ENCODE data around the gene TNFAIP8.
A peak's percentile ranks its signal among the peaks of the same experiment; 100 is the strongest.

TNFAIP8 gene

DNA sequence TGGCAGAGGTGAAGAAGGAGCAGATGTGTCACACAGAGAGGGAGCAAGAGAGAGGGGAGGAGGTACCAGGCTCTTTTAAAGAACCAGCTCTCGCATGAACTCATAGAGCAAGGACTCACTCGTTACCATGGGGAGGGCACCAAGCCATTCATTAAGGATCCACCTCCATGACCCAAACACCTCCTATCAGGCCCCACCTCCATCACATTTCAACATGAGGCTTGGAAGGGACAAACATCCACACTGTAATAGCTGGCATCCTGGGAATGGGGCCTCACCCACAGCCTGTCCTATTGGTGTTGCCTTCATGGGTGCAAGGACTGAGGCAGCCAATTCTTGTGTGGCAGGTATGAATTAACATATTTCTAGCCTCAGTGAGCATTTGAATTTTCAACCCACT lies 11.6 kb upstream of the TNFAIP8 start:
- DNase-seq = no peak
- Mint-ChIP-seq H3K4me1 (ENCODE audit: low read depth in 2 of 2) (peaks cover 71 to 89% of the 10 kb centered on the region in 2 donors), H3K27me3 (no peaks in the 10 kb centered on the region), H3K36me3 (ENCODE audit: insufficient read depth) (peaks cover 12% of the 10 kb centered on the region), H3K9me3 (no peaks in the 10 kb centered on the region), H3K4me3 (peak overlapping the region; percentile 57 to 73), H3K27ac (peak overlapping the region; percentile 78 to 81)
- no peak for ATAC-seq (replicated peaks)

GRCh38 chr5:119345861-119346260 lies 10.0 kb upstream of the TNFAIP8 start:
- Mint-ChIP-seq H3K4me1 (ENCODE audit: low read depth in 2 of 2) (peaks cover 69 to 77% of the 10 kb centered on the region in 2 donors), H3K4me3 (peak overlapping the region; percentile 58 to 62), H3K9me3 (no peaks in the 10 kb centered on the region), H3K36me3 (ENCODE audit: insufficient read depth) (peaks cover 7% of the 10 kb centered on the region), H3K27me3 (no peaks in the 10 kb centered on the region), H3K27ac (peak overlapping the region; percentile 32 to 69)
- DNase-seq (no peak), ATAC-seq (replicated peaks) (no peak)

GRCh38 chr5:119346394-119346793 lies 9.4 kb upstream of the TNFAIP8 start:
- Mint-ChIP-seq H3K4me1 (ENCODE audit: low read depth in 2 of 2) (peaks cover 67 to 72% of the 10 kb centered on the region in 2 donors), H3K9me3 (no peaks in the 10 kb centered on the region), H3K4me3 (peak overlapping the region; percentile 58 to 62), H3K27ac (peak overlapping the region in 1 of 2 donors; percentile 32), H3K36me3 (ENCODE audit: insufficient read depth) (peaks cover 4% of the 10 kb centered on the region), H3K27me3 (no peaks in the 10 kb centered on the region)
- ATAC-seq (replicated peaks) (no peak), DNase-seq (no peak)

DNA sequence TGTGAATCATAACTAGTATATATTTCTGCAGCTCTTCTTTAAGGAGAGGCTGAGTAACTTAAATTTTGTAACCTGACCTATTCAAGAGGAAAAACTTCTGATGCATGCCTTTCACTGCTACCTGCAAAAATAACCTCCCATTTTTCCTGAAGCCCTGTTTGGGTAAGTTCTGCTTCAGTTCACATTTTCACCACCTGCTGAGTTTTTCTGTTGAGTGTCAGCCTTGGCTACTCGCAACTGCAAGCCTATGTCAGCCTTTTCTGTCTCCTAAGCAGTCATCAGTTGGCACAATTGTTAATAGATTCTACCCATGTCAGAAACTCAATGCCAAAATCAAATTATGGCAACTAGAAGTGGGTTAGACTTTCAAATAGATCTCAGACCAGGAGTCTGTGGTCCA lies 8.2 kb upstream of the TNFAIP8 start:
- no peaks in the 10 kb centered on the region for H3K27me3 Mint-ChIP-seq
- ATAC-seq (replicated peaks) (no peak), DNase-seq (no peak)
- no peaks in the 10 kb centered on the region for H3K9me3 Mint-ChIP-seq
- H3K4me1 Mint-ChIP-seq (ENCODE audit: low read depth in 2 of 2) = peaks cover 61 to 68% of the 10 kb centered on the region in 2 donors
- H3K4me3 Mint-ChIP-seq = no peak overlapping the region
- H3K36me3 Mint-ChIP-seq (ENCODE audit: insufficient read depth) = peaks cover 8% of the 10 kb centered on the region
- H3K27ac Mint-ChIP-seq = peak overlapping the region in 1 of 2 donors; percentile 23

DNA sequence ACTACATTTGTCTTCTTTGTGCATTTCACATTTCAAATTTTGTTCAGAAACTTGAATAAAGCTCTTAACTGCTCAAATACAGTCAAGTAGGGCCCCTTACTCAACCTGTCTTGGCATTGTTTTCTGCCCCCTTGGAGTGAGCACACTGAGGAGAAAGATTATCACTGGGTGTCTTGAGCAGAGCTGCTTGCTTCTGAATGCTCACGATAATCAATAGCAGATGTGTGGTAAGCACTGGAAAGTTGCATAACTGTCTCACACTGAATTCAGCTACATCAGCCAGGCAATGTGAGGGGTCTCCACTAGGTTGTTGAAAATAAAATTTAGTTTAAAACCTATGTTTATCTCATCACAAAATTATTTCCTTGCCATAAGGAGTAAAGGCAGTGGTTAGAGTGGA lies 7.8 kb upstream of the TNFAIP8 start:
- no peak for DNase-seq
- Mint-ChIP-seq H3K36me3 (ENCODE audit: insufficient read depth) (peaks cover 8% of the 10 kb centered on the region), H3K4me3 (peak overlapping the region in 1 of 2 donors; percentile 15), H3K27me3 (no peaks in the 10 kb centered on the region), H3K4me1 (ENCODE audit: low read depth in 2 of 2) (peaks cover 59 to 68% of the 10 kb centered on the region in 2 donors), H3K9me3 (no peaks in the 10 kb centered on the region), H3K27ac (peak overlapping the region in 1 of 2 donors; percentile 59)
- no peak for ATAC-seq (replicated peaks)

- H3K9me3 Mint-ChIP-seq = no peaks in the 10 kb centered on the region
- ATAC-seq (replicated peaks) (no peak), DNase-seq (no peak)
- peak overlapping the region; percentile 81 to 90 for H3K27ac Mint-ChIP-seq
- H3K36me3 Mint-ChIP-seq (ENCODE audit: insufficient read depth) = peaks cover 11% of the 10 kb centered on the region
- H3K4me1 Mint-ChIP-seq (ENCODE audit: low read depth in 2 of 2) = peaks cover 61 to 68% of the 10 kb centered on the region in 2 donors
- H3K27me3 Mint-ChIP-seq = no peaks in the 10 kb centered on the region
- peak overlapping the region; percentile 94 to 96 for H3K4me3 Mint-ChIP-seq
Observed at GRCh38 chr5:119353213-119353612, 2.6 kb upstream of the TNFAIP8 start.

- Mint-ChIP-seq H3K36me3 (ENCODE audit: insufficient read depth) (peaks cover 11% of the 10 kb centered on the region), H3K4me1 (ENCODE audit: low read depth in 2 of 2) (peaks cover 63 to 69% of the 10 kb centered on the region in 2 donors), H3K9me3 (no peaks in the 10 kb centered on the region), H3K27me3 (no peaks in the 10 kb centered on the region), H3K27ac (peak overlapping the region; percentile 81 to 90), H3K4me3 (peak overlapping the region; percentile 94 to 96)
- ATAC-seq (replicated peaks) (peak; percentile 63), DNase-seq (peak in 1 of 3 experiments; percentile 24)
Observed at GRCh38 chr5:119353686-119354366, 2.0 kb upstream of the TNFAIP8 start.

DNA sequence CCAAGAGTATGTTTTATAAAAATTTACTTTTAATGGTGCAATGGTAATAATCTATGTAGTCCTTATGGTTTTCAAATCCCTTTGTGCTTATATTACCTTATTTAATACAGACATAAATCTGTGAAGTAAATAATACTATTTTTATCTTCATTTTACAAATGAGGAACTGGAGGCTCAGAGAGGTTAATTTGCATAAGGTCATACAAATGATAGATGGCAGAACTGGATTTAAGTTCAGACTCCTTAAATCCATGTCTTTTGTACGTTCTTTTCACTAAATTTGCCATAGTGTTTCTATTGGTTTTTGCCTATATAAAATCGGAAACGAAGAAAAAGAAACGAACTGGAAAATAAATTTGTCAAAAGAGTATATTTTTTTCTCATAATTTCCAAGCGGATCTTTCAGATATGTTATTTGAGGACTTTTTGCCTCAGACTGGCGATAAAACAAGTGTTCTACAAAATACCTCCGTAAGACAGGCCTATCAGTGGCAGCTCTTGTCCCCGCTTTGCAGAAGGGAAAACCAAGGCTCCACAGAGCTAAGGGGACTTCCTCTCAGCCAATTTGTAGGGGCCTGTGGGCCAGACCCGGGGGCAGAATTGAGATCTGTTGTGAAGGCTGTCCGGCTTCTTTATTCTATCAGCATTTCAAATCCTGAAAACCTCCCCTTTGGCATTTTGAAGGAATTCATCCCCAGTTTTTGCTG lies 1.1 kb upstream of the TNFAIP8 start:
- Mint-ChIP-seq H3K36me3 (ENCODE audit: insufficient read depth) (peaks cover 11% of the 10 kb centered on the region), H3K27me3 (no peaks in the 10 kb centered on the region)
- DNase-seq = no peak

DNA sequence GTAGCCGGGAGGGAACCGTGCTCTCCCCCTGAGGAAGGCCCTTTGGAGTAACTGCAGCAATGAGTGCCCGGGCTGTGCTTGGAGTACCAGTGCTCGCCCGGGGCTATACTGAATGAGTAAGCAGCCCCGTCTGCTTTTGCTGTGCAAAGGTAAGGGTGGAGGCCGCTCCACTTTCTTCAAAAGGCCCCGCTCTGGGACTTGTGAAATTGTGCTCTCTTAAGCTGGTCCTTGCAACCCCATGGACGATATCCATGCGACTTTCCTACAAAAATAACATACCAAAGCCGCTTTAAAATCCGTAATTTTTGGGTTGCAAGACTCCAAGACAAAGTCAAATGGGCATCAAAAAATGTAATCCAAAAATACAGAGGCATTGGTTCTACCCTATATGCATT lies 578 bp upstream of the TNFAIP8 start:
- H3K4me3 Mint-ChIP-seq = peak overlapping the region; percentile 94 to 96
- H3K36me3 Mint-ChIP-seq (ENCODE audit: insufficient read depth) = peaks cover 15% of the 10 kb centered on the region
- no peaks in the 10 kb centered on the region for H3K27me3 Mint-ChIP-seq
- H3K4me1 Mint-ChIP-seq (ENCODE audit: low read depth in 2 of 2) = peaks cover 69 to 80% of the 10 kb centered on the region in 2 donors
- peak; percentile 38 for ATAC-seq (replicated peaks)
- peak overlapping the region; percentile 90 to 97 for H3K27ac Mint-ChIP-seq
- H3K9me3 Mint-ChIP-seq = no peaks in the 10 kb centered on the region
- no peak for DNase-seq

More for the DNA sequence above, 1.1 kb upstream of the TNFAIP8 start:
- H3K27ac Mint-ChIP-seq = peak overlapping the region; percentile 90 to 97
- peak overlapping the region; percentile 94 to 96 for H3K4me3 Mint-ChIP-seq
- no peak for ATAC-seq (replicated peaks)
- no peaks in the 10 kb centered on the region for H3K9me3 Mint-ChIP-seq
- H3K4me1 Mint-ChIP-seq (ENCODE audit: low read depth in 2 of 2) = peaks cover 65 to 74% of the 10 kb centered on the region in 2 donors

GRCh38 chr5:119356612-119357188 lies 881 bp downstream of the TNFAIP8 start:
- peak overlapping the region; percentile 94 to 96 for H3K4me3 Mint-ChIP-seq
- no peaks in the 10 kb centered on the region for H3K27me3 Mint-ChIP-seq
- H3K27ac Mint-ChIP-seq = peak overlapping the region; percentile 90 to 97
- DNase-seq = no peak
- no peaks in the 10 kb centered on the region for H3K9me3 Mint-ChIP-seq
- ATAC-seq (replicated peaks) = no peak
- peaks cover 23% of the 10 kb centered on the region for H3K36me3 Mint-ChIP-seq (ENCODE audit: insufficient read depth)
- peaks cover 74 to 88% of the 10 kb centered on the region in 2 donors for H3K4me1 Mint-ChIP-seq (ENCODE audit: low read depth in 2 of 2)

- Mint-ChIP-seq H3K4me3 (peak overlapping the region; percentile 94 to 96), H3K9me3 (no peaks in the 10 kb centered on the region), H3K27me3 (no peaks in the 10 kb centered on the region), H3K27ac (peak overlapping the region; percentile 90 to 97), H3K4me1 (ENCODE audit: low read depth in 2 of 2) (peaks cover 75 to 88% of the 10 kb centered on the region in 2 donors), H3K36me3 (ENCODE audit: insufficient read depth) (peaks cover 20% of the 10 kb centered on the region)
- DNase-seq (no peak), ATAC-seq (replicated peaks) (no peak)
Observed at GRCh38 chr5:119357270-119357669, 1.5 kb downstream of the TNFAIP8 start.

- Mint-ChIP-seq H3K27ac (peak overlapping the region; percentile 90 to 97), H3K36me3 (ENCODE audit: insufficient read depth) (peaks cover 20% of the 10 kb centered on the region), H3K9me3 (no peaks in the 10 kb centered on the region), H3K4me3 (peak overlapping the region; percentile 94 to 96), H3K4me1 (ENCODE audit: low read depth in 2 of 2) (peaks cover 80 to 89% of the 10 kb centered on the region in 2 donors), H3K27me3 (no peaks in the 10 kb centered on the region)
- peak; percentile 28 for ATAC-seq (replicated peaks)
- DNase-seq = no peak
Observed at GRCh38 chr5:119357808-119358529, 2.1 kb downstream of the TNFAIP8 start.

GRCh38 chr5:119358530-119358900 lies 2.7 kb downstream of the TNFAIP8 start:
- Mint-ChIP-seq H3K27me3 (no peaks in the 10 kb centered on the region), H3K4me1 (ENCODE audit: low read depth in 2 of 2) (peaks cover 82 to 89% of the 10 kb centered on the region in 2 donors), H3K27ac (peak overlapping the region; percentile 90 to 97), H3K36me3 (ENCODE audit: insufficient read depth) (peaks cover 20% of the 10 kb centered on the region), H3K9me3 (no peaks in the 10 kb centered on the region), H3K4me3 (peak overlapping the region; percentile 94 to 96)
- ATAC-seq (replicated peaks) = no peak
- no peak for DNase-seq

Measured in effector memory CD8-positive, alpha-beta T cell (primary cell).